GM10248 (cell line): ENCODE data around the gene TMEM247.

ENCODE experiments used
- CTCF ChIA-PET: fragments of 300-600 bp; sonication (Branson Sonifier 250); formaldehyde crosslinking; extraction: SDS; loops from one replicate; lab custom pipeline; 2021; ENCODE audit warnings: antibody characterized with exemption; lab: Yijun Ruan, JAX
- POLR2A ChIA-PET: fragments of 350-650 bp; sonication (Branson Sonifier 250); formaldehyde crosslinking; extraction: SDS; loops from one replicate; lab custom pipeline; 2020; ENCODE audit warnings: antibody characterized with exemption; lab: Yijun Ruan, JAX
- DNase-seq: peaks from one replicate; pipeline ENCODE4 v3.0.0; 2012; ENCODE audit errors: extremely low spot score
- TF ChIP-seq, protein P1 (sequence below): IDR thresholded peaks from 2 replicates; pipeline ENCODE4 v1.5.1; 2012; ENCODE audit warnings: mild to moderate bottlenecking, low read depth; ENCODE audit errors: extremely low read depth, missing control alignments, control extremely low read depth

TMEM247 gene

DNA sequence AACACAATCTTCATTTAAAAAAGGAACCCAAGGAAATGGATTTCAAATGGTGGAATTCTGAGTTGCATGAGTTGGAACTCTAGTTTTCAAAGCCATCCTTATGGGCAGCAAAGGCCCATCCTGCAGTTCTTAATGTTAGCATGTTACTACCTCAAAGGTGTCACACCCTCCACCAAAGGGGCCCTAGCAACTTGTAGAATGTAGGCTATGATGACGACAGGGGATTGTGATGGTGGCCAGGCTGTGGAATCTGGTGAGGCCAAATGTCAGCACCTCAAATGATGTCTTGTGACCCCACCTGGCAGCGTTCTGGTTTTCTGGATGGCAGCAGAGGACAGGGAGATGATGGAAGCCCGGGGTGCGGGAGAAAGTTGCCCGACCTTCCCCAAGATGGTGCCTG lies at the start of gene TMEM247:
TSS of gene TMEM247 (plus strand) at position 301 of the 400 bp plus-strand sequence.
- TF ChIP-seq, protein P1, sequence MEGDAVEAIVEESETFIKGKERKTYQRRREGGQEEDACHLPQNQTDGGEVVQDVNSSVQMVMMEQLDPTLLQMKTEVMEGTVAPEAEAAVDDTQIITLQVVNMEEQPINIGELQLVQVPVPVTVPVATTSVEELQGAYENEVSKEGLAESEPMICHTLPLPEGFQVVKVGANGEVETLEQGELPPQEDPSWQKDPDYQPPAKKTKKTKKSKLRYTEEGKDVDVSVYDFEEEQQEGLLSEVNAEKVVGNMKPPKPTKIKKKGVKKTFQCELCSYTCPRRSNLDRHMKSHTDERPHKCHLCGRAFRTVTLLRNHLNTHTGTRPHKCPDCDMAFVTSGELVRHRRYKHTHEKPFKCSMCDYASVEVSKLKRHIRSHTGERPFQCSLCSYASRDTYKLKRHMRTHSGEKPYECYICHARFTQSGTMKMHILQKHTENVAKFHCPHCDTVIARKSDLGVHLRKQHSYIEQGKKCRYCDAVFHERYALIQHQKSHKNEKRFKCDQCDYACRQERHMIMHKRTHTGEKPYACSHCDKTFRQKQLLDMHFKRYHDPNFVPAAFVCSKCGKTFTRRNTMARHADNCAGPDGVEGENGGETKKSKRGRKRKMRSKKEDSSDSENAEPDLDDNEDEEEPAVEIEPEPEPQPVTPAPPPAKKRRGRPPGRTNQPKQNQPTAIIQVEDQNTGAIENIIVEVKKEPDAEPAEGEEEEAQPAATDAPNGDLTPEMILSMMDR = no peak
- CTCF ChIA-PET = no interaction called here
- POLR2A ChIA-PET = no interaction called here
- DNase-seq = no peak

DNA sequence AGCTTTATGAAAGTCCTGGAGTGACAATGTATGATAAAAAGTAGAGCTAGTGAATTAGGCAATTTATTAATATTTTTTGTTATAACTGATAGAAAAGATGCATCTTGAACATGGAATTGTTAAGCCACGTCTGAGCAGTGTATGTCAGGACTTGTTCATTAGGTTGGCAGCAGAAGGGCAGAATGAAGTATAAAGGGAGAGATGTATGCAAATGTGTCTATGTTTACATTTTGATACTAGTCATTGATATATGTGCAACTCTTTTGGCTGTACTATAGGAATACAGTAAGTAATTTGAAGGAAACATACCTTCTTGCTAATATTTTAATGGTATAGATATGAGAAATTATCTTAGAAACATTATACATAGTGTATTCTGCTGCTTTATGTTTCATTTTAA lies 49.0 kb upstream of the TMEM247 start:
- ChIA-PET POLR2A (no interaction called here), CTCF (interaction anchor here (1.2 to 1.6 kb wide), 5 partner anchors 9 to 23 kb away, joined by 3 to 4 read pairs (median 3); no protein-coding TSS in a partner anchor)

DNA sequence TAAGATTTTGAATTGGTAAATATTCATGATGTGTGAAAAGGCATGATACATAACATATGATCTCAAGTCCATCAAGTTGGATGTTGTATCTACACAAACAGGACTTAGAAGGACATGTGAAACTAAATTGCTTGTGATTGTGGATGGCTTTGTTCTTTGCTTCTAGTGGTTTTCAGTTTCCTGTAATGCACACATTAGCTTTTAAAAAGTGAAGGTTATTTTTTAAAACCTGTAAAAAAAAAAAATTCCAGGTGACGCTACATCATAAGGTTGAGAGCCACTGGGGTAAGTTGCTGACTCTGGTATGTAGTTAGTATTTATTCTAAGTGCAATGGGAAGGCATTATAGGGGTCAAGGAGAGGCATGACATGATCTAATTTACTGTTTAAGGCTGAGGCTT lies 48.4 kb upstream of the TMEM247 start:
- TF ChIP-seq, protein P1 = no peak
- POLR2A ChIA-PET = no interaction called here
- CTCF ChIA-PET = interaction anchor here (1.2 to 1.6 kb wide), 4 partner anchors 8 to 18 kb away, joined by 3 to 4 read pairs (median 3); no protein-coding TSS in a partner anchor
- DNase-seq = no peak

More for the DNA sequence above, 49.0 kb upstream of the TMEM247 start:
- TF ChIP-seq, protein P1 = no peak
- no peak for DNase-seq

DNA sequence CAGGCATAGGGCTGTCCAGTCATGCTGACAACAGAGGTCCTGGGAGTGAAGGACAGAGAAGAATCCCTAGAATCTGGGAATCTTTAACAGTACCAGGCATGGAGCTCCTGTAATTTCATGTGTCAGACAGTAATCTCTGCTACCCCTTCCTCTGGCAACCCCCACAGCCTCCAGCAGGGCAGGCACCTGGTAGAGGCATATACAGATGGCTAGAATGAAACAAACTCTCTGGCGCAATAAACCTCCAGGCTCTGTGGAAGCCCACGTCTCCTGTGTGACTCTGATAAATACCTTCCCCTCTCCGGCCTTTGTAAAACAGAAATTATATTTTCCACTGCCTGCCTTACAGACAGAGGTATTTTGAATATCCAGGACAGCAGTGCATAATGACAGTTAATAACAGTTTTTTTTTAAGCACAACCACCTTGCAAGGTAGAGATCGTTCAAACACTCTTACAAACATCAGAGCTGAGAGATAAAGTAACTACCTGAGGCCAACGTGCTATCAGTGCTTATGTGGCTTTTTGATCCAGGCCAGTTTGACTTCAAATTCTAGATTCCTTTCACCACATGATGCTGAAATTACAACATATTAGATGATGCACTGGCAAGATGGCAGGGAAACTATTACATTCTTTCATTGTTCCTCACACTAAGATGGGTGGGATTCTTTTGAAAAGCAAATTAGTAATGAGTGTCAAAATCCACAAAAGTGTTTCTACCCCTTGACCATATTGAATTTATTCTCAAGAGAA lies 47.7 kb upstream of the TMEM247 start:
- CTCF ChIA-PET = interaction anchor here (1.2 to 1.3 kb wide), 2 partner anchors 7 to 19 kb away, joined by 3 to 4 read pairs; no protein-coding TSS in a partner anchor
- TF ChIP-seq, protein P1 = no peak
- DNase-seq = no peak
- POLR2A ChIA-PET = no interaction called here

DNA sequence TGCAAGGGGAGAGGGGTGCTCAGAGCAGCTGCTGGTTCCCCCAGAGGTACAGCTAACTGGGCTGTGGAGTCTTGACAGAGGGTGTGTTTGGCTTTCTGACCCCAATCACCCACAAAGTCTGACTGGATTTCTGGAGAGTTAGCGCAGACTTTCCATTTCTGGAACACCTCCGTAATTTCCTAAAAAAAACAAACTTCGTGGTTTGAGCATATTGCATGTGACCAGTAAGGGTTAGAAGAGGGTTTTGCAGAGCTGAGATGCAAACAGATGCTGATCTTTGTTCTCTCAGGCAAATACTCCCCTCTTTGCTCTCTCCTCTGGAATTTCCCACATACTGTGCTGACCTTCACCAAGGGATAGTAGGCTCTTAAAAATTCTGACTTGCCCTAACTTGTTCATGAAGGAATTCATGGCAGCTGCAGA lies 44.5 kb upstream of the TMEM247 start:
- POLR2A ChIA-PET = no interaction called here
- TF ChIP-seq, protein P1 = no peak
- CTCF ChIA-PET = interaction anchor here (2.1 kb wide), 1 partner anchor 11 kb away, joined by 5 read pairs; no protein-coding TSS in a partner anchor
- no peak for DNase-seq

DNA sequence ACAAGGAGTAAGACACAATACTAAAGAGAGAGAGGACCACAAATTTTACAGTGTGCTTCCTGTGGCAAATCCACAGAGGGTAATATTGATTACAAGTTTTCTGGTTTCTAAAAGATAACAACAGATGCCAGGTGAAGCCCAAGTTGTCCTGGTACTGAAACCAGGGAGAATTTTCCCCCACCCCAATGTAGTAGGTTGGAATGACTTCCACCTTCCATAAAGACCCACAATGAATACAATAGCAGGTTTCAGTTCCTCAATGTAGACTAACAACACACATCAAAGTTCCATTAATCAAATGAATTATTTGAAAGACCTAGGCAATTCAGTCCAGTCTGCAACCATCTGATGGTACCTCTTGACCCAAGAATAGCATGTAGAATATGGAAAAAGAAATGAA lies 44.0 kb upstream of the TMEM247 start:
- POLR2A ChIA-PET = no interaction called here
- CTCF ChIA-PET = interaction anchor here (0.9 to 5.7 kb wide), 3 partner anchors 12 to 23 kb away, joined by 3 to 29 read pairs (median 5); no protein-coding TSS in a partner anchor
- TF ChIP-seq, protein P1 = no peak
- no peak for DNase-seq
